Prostate gland (tissue), 2 donors: ENCODE results near the gene ECE1.

Source experiments
- CTCF ChIP-seq, 4 experiments: fragments of 200-600 bp in 2 of 4; fragments of 450-650 bp in 2 of 4; sonication (generic) in 2 of 4; IDR thresholded peaks; 1 replicate in 3 of 4; 2 replicates in 1 of 4; pipeline ENCODE4 v1.5.1; 2016 to 2019; ENCODE audit warnings: antibody characterized with exemption in 4 of 4, mild to moderate bottlenecking in 2 of 4, moderate library complexity in 2 of 4
- POLR2A ChIP-seq: fragments of 450-650 bp; IDR thresholded peaks from one replicate; pipeline ENCODE4 v1.6.1; 2016; ENCODE audit warnings: antibody characterized with exemption, mild to moderate bottlenecking

GRCh38 chr1:21312407-21312992 is 22.2 kb upstream of the ECE1 start:
- TF ChIP-seq CTCF (IDR thresholded peaks at IDR 0.05) (no peak), POLR2A (no peak)
